Esophagus muscularis mucosa (tissue), 4 donors: Measurements from ENCODE around the gene SNRNP27.

Source experiments
- EP300 ChIP-seq: sonication (generic); formaldehyde crosslinking; IDR thresholded peaks from one replicate; pipeline ENCODE4 v1.6.1; 2017; ENCODE audit warnings: antibody characterized with exemption
- POLR2A ChIP-seq: fragments of 450-650 bp; IDR thresholded peaks from one replicate; pipeline ENCODE4 v1.6.1; 2017; ENCODE audit warnings: antibody characterized with exemption, moderate library complexity, mild to moderate bottlenecking, low read depth
- POLR2AphosphoS5 ChIP-seq, 2 donors: sonication (generic); formaldehyde crosslinking; IDR thresholded peaks; one replicate each; pipeline ENCODE4 v1.6.1; 2017; ENCODE audit warnings: antibody characterized with exemption in 2 of 2
- TF ChIP-seq, protein P1 (sequence below), 3 experiments: fragments of 200-600 bp in 2 of 3; fragments of 450-650 bp in 1 of 3; sonication (generic) in 2 of 3; IDR thresholded peaks; one replicate each; pipeline ENCODE4 v1.5.1; 2017 to 2019; ENCODE audit warnings: antibody characterized with exemption in 3 of 3, mild to moderate bottlenecking in 2 of 3, moderate library complexity in 1 of 3

DNA sequence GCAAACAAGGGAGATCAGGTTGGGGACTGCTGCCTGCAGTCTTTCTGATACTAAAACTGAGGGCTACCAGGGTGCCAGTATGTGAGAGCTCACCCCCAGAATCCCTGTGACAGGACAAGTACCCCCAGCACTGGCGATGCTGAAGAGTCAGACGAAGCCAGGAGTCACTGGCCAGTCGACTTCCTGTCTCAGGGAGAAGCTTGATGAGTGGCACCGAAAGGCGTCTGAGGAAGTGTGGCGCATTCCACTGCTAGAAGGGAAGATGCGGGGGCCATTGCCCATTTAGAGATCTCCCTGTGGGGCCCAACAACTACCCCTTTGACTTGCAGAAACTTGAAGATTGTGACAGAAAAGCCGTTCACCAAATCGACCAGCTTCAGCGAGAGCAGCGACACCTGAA is 43.1 kb downstream of the SNRNP27 start:
- no peak for TF ChIP-seq EP300
- TF ChIP-seq, protein P1, sequence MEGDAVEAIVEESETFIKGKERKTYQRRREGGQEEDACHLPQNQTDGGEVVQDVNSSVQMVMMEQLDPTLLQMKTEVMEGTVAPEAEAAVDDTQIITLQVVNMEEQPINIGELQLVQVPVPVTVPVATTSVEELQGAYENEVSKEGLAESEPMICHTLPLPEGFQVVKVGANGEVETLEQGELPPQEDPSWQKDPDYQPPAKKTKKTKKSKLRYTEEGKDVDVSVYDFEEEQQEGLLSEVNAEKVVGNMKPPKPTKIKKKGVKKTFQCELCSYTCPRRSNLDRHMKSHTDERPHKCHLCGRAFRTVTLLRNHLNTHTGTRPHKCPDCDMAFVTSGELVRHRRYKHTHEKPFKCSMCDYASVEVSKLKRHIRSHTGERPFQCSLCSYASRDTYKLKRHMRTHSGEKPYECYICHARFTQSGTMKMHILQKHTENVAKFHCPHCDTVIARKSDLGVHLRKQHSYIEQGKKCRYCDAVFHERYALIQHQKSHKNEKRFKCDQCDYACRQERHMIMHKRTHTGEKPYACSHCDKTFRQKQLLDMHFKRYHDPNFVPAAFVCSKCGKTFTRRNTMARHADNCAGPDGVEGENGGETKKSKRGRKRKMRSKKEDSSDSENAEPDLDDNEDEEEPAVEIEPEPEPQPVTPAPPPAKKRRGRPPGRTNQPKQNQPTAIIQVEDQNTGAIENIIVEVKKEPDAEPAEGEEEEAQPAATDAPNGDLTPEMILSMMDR (IDR thresholded peaks at IDR 0.05): no peak
- TF ChIP-seq POLR2AphosphoS5 (IDR thresholded peaks at IDR 0.05): no peak
- TF ChIP-seq POLR2A: no peak
